SK-N-SH (cell line): ENCODE data around the gene PDE4B. TPM values are rescaled to one million over a fixed set of nuclear protein-coding genes. Genes with fewer than 3 reads are reported as not detected.

Experiments used
- CTCF ChIA-PET: fragments of 300-600, 350-600 bp; formaldehyde crosslinking; extraction: SDS; loops from one replicate; lab custom pipeline; 2021; lab: Yijun Ruan, JAX
- POLR2A ChIA-PET: fragments of 350-600 bp; sonication (Branson Sonifier 250); formaldehyde crosslinking; extraction: SDS; loops from one replicate; lab custom pipeline; 2020; ENCODE audit warnings: antibody characterized with exemption, inconsistent platforms; lab: Yijun Ruan, JAX
- DNase-seq: peaks from one replicate; pipeline ENCODE4 v3.0.0; 2012
- H2AFZ ChIP-seq: fragments of 200-600 bp; sonication (generic); 2 replicates; pipeline ENCODE4 v1.8.1; 2016; ENCODE audit warnings: antibody characterized with exemption, mild to moderate bottlenecking, low read depth
- H3F3A ChIP-seq: fragments of 200-600 bp; sonication (generic); replicated peaks from 2 replicates; pipeline ENCODE3; 2016; ENCODE audit warnings: antibody characterized with exemption, mild to moderate bottlenecking; ENCODE audit not compliant: insufficient read depth
- H3K27ac ChIP-seq, 2 experiments: fragments of 200-500 bp in 1 of 2; fragments of 200-600 bp in 1 of 2; sonication (Bioruptor generic) in 1 of 2; sonication (generic), shearing (Covaris generic) in 1 of 2; 2 replicates each; pipeline versions ENCODE4 v1.5.1 to v1.6.1; 2014 to 2016; ENCODE audit warnings: low read depth in 2 of 2, inconsistent platforms in 1 of 2, low read length in 1 of 2, mild to moderate bottlenecking in 1 of 2, mixed read lengths in 1 of 2
- H3K27me3 ChIP-seq: fragments of 200-600 bp; sonication (generic), shearing (Covaris generic); 2 replicates; pipeline ENCODE4 v1.6.1; 2016; ENCODE audit warnings: mixed run types; ENCODE audit not compliant: insufficient read depth
- H3K36me3 ChIP-seq, 2 experiments: fragments of 200-500 bp in 1 of 2; fragments of 200-600 bp in 1 of 2; sonication (Bioruptor generic) in 1 of 2; sonication (generic) in 1 of 2; replicated peaks in 1 of 2; 2 replicates each; pipeline versions ENCODE3 to v1.5.1; 2014 to 2016; ENCODE audit warnings: low read length in 1 of 2, mild to moderate bottlenecking in 1 of 2; ENCODE audit not compliant: insufficient read depth in 2 of 2, control insufficient read depth in 1 of 2
- H3K4me1 ChIP-seq, 2 experiments: fragments of 200-500 bp in 1 of 2; fragments of 200-600 bp in 1 of 2; sonication (Bioruptor generic) in 1 of 2; sonication (generic), shearing (Covaris generic) in 1 of 2; 2 replicates each; pipeline versions ENCODE4 v1.5.1 to v1.6.1; 2014 to 2016; ENCODE audit warnings: low read depth in 1 of 2, low read length in 1 of 2, mixed run types in 1 of 2; ENCODE audit not compliant: insufficient read depth in 2 of 2, control insufficient read depth in 1 of 2
- H3K4me2 ChIP-seq: fragments of 200-600 bp; sonication (generic), shearing (Covaris generic); 2 replicates; pipeline ENCODE4 v1.6.1; 2017; ENCODE audit warnings: mixed run types
- H3K4me3 ChIP-seq, 2 experiments: fragments of 200-500 bp in 1 of 2; fragments of 200-600 bp in 1 of 2; sonication (Bioruptor generic) in 1 of 2; sonication (generic), shearing (Covaris generic) in 1 of 2; 2 replicates each; pipeline versions ENCODE4 v1.5.1 to v1.8.1; 2014 to 2016; ENCODE audit warnings: low read depth in 2 of 2, inconsistent platforms in 1 of 2, low read length in 1 of 2, mild to moderate bottlenecking in 1 of 2, mixed read lengths in 1 of 2, moderate library complexity in 1 of 2
- H3K79me2 ChIP-seq: fragments of 200-600 bp; sonication (generic); 2 replicates; pipeline ENCODE4 v1.8.1; 2017; ENCODE audit warnings: mild to moderate bottlenecking; ENCODE audit not compliant: insufficient read depth
- H3K9ac ChIP-seq: fragments of 200-600 bp; sonication (generic); 2 replicates; pipeline ENCODE4 v1.6.1; 2017; ENCODE audit warnings: mixed run types
- H3K9me2 ChIP-seq: fragments of 200-600 bp; sonication (generic); 2 replicates; pipeline ENCODE4 v1.6.1; 2017; ENCODE audit warnings: mixed run types
- H3K9me3 ChIP-seq: fragments of 200-600 bp; sonication (generic); 2 replicates; pipeline ENCODE4 v1.6.1; 2017; ENCODE audit warnings: mixed run types, mild to moderate bottlenecking, moderate library complexity
- H4K20me1 ChIP-seq: fragments of 200-600 bp; sonication (generic); 2 replicates; pipeline ENCODE4 v1.6.1; 2017; ENCODE audit warnings: mild to moderate bottlenecking, mixed run types; ENCODE audit not compliant: insufficient read depth
- CHD2 ChIP-seq: fragments of 150-350 bp; IDR thresholded peaks from 2 replicates; pipeline ENCODE4 v1.6.1; 2018; ENCODE audit warnings: low read length; ENCODE audit not compliant: partially characterized antibody
- ELF1 ChIP-seq: IDR thresholded peaks from 2 replicates; pipeline ENCODE4 v1.4.0; 2012
- FOSL2 ChIP-seq: IDR thresholded peaks from 2 replicates; pipeline ENCODE4 v1.4.0; 2012; ENCODE audit warnings: low read depth, mild to moderate bottlenecking, moderate library complexity, borderline replicate concordance
- GATA2 ChIP-seq: sonication (generic); formaldehyde crosslinking; IDR thresholded peaks from 2 replicates; pipeline ENCODE4 v1.5.0; 2020; ENCODE audit warnings: mild to moderate bottlenecking, missing genetic modification reagents
- NRF1 ChIP-seq: IDR thresholded peaks from 2 replicates; pipeline ENCODE4 v1.6.1; 2012; ENCODE audit warnings: low read depth, mild to moderate bottlenecking, low read length
- PBX3 ChIP-seq: IDR thresholded peaks from 2 replicates; pipeline ENCODE4; 2012
- POLR2AphosphoS5 ChIP-seq: IDR thresholded peaks from 2 replicates; pipeline ENCODE4 v1.6.1; 2012; ENCODE audit warnings: low read depth, low read length
- RCOR1 ChIP-seq: fragments of 150-350 bp; IDR thresholded peaks from 2 replicates; pipeline ENCODE4 v1.6.1; 2017; ENCODE audit warnings: antibody characterized with exemption, low read length
- REST ChIP-seq: IDR thresholded peaks from 2 replicates; pipeline ENCODE4 v1.6.1; 2012; ENCODE audit warnings: mild to moderate bottlenecking, low read depth, low read length, moderate library complexity
- TCF12 ChIP-seq: IDR thresholded peaks from 2 replicates; pipeline ENCODE4 v1.4.0; 2012
- USF1 ChIP-seq: IDR thresholded peaks from 2 replicates; pipeline ENCODE4 v1.4.0; 2012; ENCODE audit warnings: low read depth, borderline replicate concordance
- ZBTB33 ChIP-seq: IDR thresholded peaks from 2 replicates; pipeline ENCODE4 v1.4.0; 2012; ENCODE audit warnings: low read depth, borderline replicate concordance
- WGBS: methylation state at CpG from one replicate; pipeline ENCODE4 v1.1.6; 2017; ENCODE audit warnings: low lambda C conversion rate; 5-methylcytosine and 5-hydroxymethylcytosine counted together
- polyA plus RNA-seq, 3 experiments: library from polyadenylated mRNA; depleted of rRNA; stranded (reverse); fragments of >200 nt; gene quantifications; 2 replicates each; pipeline ENCODE4 v1.2.3, GENCODE V29; 2012

The PDE4B gene
- polyA plus RNA-seq, 1 of the 3 experiments (the other 2 are of a cell fraction): 1.9 TPM

- H3K27ac ChIP-seq: no peak overlapping the region
- 74% methylated on average over 4 of the region's 4 CpGs for WGBS
- no peak overlapping the region for H2AFZ ChIP-seq
- no peaks in the 10 kb centered on the region for H4K20me1 ChIP-seq
- ChIA-PET CTCF (no interaction called here), POLR2A (no interaction called here)
- H3K4me2 ChIP-seq: no peak overlapping the region
- no peak overlapping the region for H3K9ac ChIP-seq
- H3K79me2 ChIP-seq: no peaks in the 10 kb centered on the region
- no peaks in the 10 kb centered on the region for H3K9me2 ChIP-seq
- no peaks in the 10 kb centered on the region for H3F3A ChIP-seq
- no peaks in the 10 kb centered on the region for H3K27me3 ChIP-seq
- H3K4me3 ChIP-seq: no peak overlapping the region
- no peaks in the 10 kb centered on the region for H3K9me3 ChIP-seq
- 0 out of 4 replicates have a peak, but pooled peaks cover 0 to 3% of the 10 kb centered on the region in 2 experiments for H3K4me1 ChIP-seq
- peaks cover 0 to 2% of the 10 kb centered on the region in 2 experiments for H3K36me3 ChIP-seq
- no peak for DNase-seq
- TF ChIP-seq RCOR1 (no peak), CHD2 (no peak), POLR2AphosphoS5 (no peak), ZBTB33 (no peak), ELF1 (no peak), FOSL2 (no peak), TCF12 (no peak), USF1 (no peak), GATA2 (CRISPR knock-in tag) (no peak), REST (no peak), PBX3 (no peak), NRF1 (no peak)
Observed at GRCh38 chr1:66046415-66046814, 253.7 kb downstream of the PDE4B start.
